GM12878 (cell line): Measurements from ENCODE around the gene NUDCD3. TPM values are rescaled to one million over a fixed set of nuclear protein-coding genes. Genes with fewer than 3 reads are reported as not detected.

ENCODE experiments used
- EED ChIP-seq: sonication (generic); IDR thresholded peaks from 2 replicates; pipeline ENCODE4 v1.6.1; 2016; ENCODE audit warnings: antibody characterized with exemption, low read depth
- JUNB ChIP-seq: IDR thresholded peaks from 2 replicates; pipeline ENCODE4 v1.6.1; 2016; ENCODE audit warnings: antibody characterized with exemption, mild to moderate bottlenecking
- KLF5 ChIP-seq: fragments of 450-650 bp; IDR thresholded peaks from 2 replicates; pipeline ENCODE4 v1.6.1; 2014; ENCODE audit warnings: mild to moderate bottlenecking; ENCODE audit not compliant: partially characterized antibody
- NFYB ChIP-seq: IDR thresholded peaks from 2 replicates; pipeline ENCODE4 v1.6.1; 2011; ENCODE audit warnings: low read depth, mild to moderate bottlenecking, low read length, improper control_type of control experiment, moderate library complexity; ENCODE audit not compliant: insufficient read depth
- SUPT20H ChIP-seq: IDR thresholded peaks from 2 replicates; pipeline ENCODE4 v1.6.1; 2011; ENCODE audit warnings: low read depth, mild to moderate bottlenecking, low read length, moderate library complexity, borderline replicate concordance; ENCODE audit not compliant: control insufficient read depth
- YBX1 ChIP-seq: fragments of 450-650 bp; IDR thresholded peaks from 2 replicates; pipeline ENCODE4 v1.6.1; 2016; ENCODE audit warnings: antibody characterized with exemption
- ZNF24 ChIP-seq: fragments of 450-650 bp; IDR thresholded peaks from 2 replicates; pipeline ENCODE4 v1.6.1; 2017; ENCODE audit warnings: antibody characterized with exemption, mild to moderate bottlenecking
- ZNF274 ChIP-seq: IDR thresholded peaks from one replicate; pipeline ENCODE4 v1.8.0; 2011; ENCODE audit not compliant: insufficient read length, insufficient read depth
- polyA plus RNA-seq, 11 experiments: library from polyadenylated mRNA; depleted of rRNA in 4 of 11; unstranded in 6 of 11; stranded (reverse) in 5 of 11; fragments of >200 nt; fragmentation: Nextera tagmentation in 4 of 11; fragmentation: Illumina TruSeq in 1 of 11; extraction: Ambion mirVana in 4 of 11; extraction: Trizol in 1 of 11; gene quantifications; 1 replicate in 1 of 11; 2 replicates in 10 of 11; pipeline versions ENCODE4 v1.2.1 to v1.2.3, GENCODE V29; 2011 to 2016; ENCODE audit warnings: inconsistent platforms in 2 of 11, missing spikeins in 2 of 11, low read depth in 1 of 11
- total RNA-seq, 4 experiments: library from RNA; depleted of rRNA in 3 of 4; stranded (reverse); fragments of >200 nt in 3 of 4; fragmentation: Illumina TruSeq in 1 of 4; extraction: Trizol in 1 of 4; gene quantifications; 2 replicates each; pipeline versions ENCODE4 v1.2.1 to v1.2.3, GENCODE V29; 2013 to 2021
- TF ChIP-seq, protein P1 (sequence below): fragments of 150-350 bp; IDR thresholded peaks from 2 replicates; pipeline ENCODE4 v1.6.1; 2016; ENCODE audit warnings: low read depth, low read length
- TF ChIP-seq, protein P2 (sequence below): fragments of 450-650 bp; IDR thresholded peaks from 2 replicates; pipeline ENCODE4 v1.6.1; 2016; ENCODE audit warnings: mild to moderate bottlenecking, moderate library complexity, borderline replicate concordance
- TF ChIP-seq, protein P3 (sequence below): IDR thresholded peaks from 2 replicates; pipeline ENCODE4 v1.6.1; 2011; ENCODE audit warnings: mild to moderate bottlenecking, low read depth, low read length, moderate library complexity; ENCODE audit not compliant: insufficient replicate concordance
- TF ChIP-seq, protein P4 (sequence below): fragments of 450-650 bp; IDR thresholded peaks from 2 replicates; pipeline ENCODE4 v1.6.1; 2017; ENCODE audit warnings: mild to moderate bottlenecking, low read depth, inconsistent platforms; ENCODE audit not compliant: poor library complexity, severe bottlenecking
- TF ChIP-seq, protein P5 (sequence below): fragments of 450-650 bp; IDR thresholded peaks from 2 replicates; pipeline ENCODE4 v1.6.1; 2016; ENCODE audit warnings: mild to moderate bottlenecking

Gene NUDCD3
- total and polyA plus RNA-seq, 10 of the 15 experiments (the other 5 are each of a cell fraction or from before 2014, with no cell fraction given), result 25.0 to 89.8 (median 46.4) TPM

DNA sequence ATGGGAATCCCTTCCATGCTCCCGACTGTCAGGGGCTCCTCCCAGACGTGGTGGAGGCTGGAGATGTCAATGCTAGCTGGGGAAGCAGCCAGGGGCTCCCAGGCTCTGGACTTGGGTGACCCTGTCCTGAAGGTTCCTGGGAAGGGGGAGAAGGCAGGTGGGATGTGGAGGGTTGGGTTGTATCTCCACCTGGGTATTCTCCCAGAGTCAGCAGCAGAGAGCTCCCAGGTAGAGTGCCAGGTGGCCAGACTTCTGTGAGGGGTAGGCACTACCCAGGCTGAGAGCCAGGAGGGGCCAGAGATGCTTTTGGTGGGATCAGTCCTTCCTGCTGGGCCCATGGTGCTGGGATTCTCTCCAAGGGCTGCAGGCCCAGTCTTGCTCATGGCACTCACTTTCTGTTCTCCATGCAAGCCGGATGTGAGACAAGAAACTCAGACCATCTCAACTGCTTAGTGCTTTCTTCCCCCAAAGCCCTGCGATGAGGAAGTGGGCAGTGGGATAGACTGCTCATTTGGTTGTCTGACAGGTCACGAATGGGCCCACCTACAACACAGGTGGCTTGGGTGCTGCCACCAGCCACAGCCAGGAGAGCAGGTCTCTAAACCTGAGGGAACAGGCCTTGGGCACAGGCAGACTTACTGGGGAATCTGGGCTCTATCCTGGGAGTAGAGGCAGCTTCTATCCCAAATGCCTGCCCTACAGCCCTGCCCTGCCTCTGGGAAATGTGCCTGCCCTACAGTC lies 112.6 kb downstream of the NUDCD3 start (continued):
- TF ChIP-seq, protein P1, sequence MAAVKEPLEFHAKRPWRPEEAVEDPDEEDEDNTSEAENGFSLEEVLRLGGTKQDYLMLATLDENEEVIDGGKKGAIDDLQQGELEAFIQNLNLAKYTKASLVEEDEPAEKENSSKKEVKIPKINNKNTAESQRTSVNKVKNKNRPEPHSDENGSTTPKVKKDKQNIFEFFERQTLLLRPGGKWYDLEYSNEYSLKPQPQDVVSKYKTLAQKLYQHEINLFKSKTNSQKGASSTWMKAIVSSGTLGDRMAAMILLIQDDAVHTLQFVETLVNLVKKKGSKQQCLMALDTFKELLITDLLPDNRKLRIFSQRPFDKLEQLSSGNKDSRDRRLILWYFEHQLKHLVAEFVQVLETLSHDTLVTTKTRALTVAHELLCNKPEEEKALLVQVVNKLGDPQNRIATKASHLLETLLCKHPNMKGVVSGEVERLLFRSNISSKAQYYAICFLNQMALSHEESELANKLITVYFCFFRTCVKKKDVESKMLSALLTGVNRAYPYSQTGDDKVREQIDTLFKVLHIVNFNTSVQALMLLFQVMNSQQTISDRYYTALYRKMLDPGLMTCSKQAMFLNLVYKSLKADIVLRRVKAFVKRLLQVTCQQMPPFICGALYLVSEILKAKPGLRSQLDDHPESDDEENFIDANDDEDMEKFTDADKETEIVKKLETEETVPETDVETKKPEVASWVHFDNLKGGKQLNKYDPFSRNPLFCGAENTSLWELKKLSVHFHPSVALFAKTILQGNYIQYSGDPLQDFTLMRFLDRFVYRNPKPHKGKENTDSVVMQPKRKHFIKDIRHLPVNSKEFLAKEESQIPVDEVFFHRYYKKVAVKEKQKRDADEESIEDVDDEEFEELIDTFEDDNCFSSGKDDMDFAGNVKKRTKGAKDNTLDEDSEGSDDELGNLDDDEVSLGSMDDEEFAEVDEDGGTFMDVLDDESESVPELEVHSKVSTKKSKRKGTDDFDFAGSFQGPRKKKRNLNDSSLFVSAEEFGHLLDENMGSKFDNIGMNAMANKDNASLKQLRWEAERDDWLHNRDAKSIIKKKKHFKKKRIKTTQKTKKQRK, result no peak
- TF ChIP-seq ZNF24 (no peak), JUNB (no peak), KLF5 (no peak), EED (peak; percentile 69), NFYB (no peak), ZNF274 (no peak), YBX1 (no peak), SUPT20H (no peak)
- TF ChIP-seq, protein P2, sequence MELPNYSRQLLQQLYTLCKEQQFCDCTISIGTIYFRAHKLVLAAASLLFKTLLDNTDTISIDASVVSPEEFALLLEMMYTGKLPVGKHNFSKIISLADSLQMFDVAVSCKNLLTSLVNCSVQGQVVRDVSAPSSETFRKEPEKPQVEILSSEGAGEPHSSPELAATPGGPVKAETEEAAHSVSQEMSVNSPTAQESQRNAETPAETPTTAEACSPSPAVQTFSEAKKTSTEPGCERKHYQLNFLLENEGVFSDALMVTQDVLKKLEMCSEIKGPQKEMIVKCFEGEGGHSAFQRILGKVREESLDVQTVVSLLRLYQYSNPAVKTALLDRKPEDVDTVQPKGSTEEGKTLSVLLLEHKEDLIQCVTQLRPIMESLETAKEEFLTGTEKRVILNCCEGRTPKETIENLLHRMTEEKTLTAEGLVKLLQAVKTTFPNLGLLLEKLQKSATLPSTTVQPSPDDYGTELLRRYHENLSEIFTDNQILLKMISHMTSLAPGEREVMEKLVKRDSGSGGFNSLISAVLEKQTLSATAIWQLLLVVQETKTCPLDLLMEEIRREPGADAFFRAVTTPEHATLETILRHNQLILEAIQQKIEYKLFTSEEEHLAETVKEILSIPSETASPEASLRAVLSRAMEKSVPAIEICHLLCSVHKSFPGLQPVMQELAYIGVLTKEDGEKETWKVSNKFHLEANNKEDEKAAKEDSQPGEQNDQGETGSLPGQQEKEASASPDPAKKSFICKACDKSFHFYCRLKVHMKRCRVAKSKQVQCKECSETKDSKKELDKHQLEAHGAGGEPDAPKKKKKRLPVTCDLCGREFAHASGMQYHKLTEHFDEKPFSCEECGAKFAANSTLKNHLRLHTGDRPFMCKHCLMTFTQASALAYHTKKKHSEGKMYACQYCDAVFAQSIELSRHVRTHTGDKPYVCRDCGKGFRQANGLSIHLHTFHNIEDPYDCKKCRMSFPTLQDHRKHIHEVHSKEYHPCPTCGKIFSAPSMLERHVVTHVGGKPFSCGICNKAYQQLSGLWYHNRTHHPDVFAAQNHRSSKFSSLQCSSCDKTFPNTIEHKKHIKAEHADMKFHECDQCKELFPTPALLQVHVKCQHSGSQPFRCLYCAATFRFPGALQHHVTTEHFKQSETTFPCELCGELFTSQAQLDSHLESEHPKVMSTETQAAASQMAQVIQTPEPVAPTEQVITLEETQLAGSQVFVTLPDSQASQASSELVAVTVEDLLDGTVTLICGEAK, result no peak
- TF ChIP-seq, protein P3, sequence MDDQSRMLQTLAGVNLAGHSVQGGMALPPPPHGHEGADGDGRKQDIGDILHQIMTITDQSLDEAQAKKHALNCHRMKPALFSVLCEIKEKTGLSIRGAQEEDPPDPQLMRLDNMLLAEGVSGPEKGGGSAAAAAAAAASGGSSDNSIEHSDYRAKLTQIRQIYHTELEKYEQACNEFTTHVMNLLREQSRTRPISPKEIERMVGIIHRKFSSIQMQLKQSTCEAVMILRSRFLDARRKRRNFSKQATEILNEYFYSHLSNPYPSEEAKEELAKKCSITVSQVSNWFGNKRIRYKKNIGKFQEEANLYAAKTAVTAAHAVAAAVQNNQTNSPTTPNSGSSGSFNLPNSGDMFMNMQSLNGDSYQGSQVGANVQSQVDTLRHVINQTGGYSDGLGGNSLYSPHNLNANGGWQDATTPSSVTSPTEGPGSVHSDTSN, result no peak
- TF ChIP-seq, protein P4, sequence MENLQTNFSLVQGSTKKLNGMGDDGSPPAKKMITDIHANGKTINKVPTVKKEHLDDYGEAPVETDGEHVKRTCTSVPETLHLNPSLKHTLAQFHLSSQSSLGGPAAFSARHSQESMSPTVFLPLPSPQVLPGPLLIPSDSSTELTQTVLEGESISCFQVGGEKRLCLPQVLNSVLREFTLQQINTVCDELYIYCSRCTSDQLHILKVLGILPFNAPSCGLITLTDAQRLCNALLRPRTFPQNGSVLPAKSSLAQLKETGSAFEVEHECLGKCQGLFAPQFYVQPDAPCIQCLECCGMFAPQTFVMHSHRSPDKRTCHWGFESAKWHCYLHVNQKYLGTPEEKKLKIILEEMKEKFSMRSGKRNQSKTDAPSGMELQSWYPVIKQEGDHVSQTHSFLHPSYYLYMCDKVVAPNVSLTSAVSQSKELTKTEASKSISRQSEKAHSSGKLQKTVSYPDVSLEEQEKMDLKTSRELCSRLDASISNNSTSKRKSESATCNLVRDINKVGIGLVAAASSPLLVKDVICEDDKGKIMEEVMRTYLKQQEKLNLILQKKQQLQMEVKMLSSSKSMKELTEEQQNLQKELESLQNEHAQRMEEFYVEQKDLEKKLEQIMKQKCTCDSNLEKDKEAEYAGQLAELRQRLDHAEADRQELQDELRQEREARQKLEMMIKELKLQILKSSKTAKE, result peak; percentile 69
- TF ChIP-seq, protein P5, sequence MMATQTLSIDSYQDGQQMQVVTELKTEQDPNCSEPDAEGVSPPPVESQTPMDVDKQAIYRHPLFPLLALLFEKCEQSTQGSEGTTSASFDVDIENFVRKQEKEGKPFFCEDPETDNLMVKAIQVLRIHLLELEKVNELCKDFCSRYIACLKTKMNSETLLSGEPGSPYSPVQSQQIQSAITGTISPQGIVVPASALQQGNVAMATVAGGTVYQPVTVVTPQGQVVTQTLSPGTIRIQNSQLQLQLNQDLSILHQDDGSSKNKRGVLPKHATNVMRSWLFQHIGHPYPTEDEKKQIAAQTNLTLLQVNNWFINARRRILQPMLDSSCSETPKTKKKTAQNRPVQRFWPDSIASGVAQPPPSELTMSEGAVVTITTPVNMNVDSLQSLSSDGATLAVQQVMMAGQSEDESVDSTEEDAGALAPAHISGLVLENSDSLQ, result peak; percentile 28; the same call in 1 of the 2 replicates
